H1 (cell line): ENCODE data around the gene RASSF5.

ENCODE experiments used
- BCL11A ChIP-seq, 2 experiments: IDR thresholded peaks; one replicate each; pipeline ENCODE4 v1.6.1; 2011; ENCODE audit warnings: low read depth in 2 of 2, low read length in 2 of 2, mild to moderate bottlenecking in 2 of 2
- BRCA1 ChIP-seq: IDR thresholded peaks from 2 replicates; pipeline ENCODE4 v1.6.1; 2012; ENCODE audit warnings: low read depth, low read length, improper control_type of control experiment
- CHD7 ChIP-seq: fragments of 300-600 bp; sonication (generic); IDR thresholded peaks from 2 replicates; pipeline ENCODE4 v1.7.1; 2012; ENCODE audit warnings: low read length, moderate library complexity, mild to moderate bottlenecking, inconsistent platforms; ENCODE audit not compliant: insufficient replicate concordance
- CTCF ChIP-seq, 3 experiments: IDR thresholded peaks; 1 replicate in 2 of 3; 2 replicates in 1 of 3; pipeline versions ENCODE4 v1.5.1 to v1.6.1; 2011; ENCODE audit warnings: low read length in 3 of 3, mild to moderate bottlenecking in 3 of 3, inconsistent platforms in 2 of 3, low read depth in 1 of 3, moderate library complexity in 1 of 3; ENCODE audit not compliant: insufficient read depth in 1 of 3; ENCODE audit errors: control extremely low read depth in 1 of 3
- EP300 ChIP-seq, 2 experiments: IDR thresholded peaks; 1 replicate in 1 of 2; 2 replicates in 1 of 2; pipeline ENCODE4 v1.6.1; 2011 to 2012; ENCODE audit warnings: low read depth in 2 of 2, low read length in 2 of 2, mild to moderate bottlenecking in 2 of 2, borderline replicate concordance in 1 of 2, inconsistent platforms in 1 of 2, moderate library complexity in 1 of 2
- EZH2 ChIP-seq: fragments of 200-600 bp; sonication (generic); IDR thresholded peaks from 2 replicates; pipeline ENCODE4 v1.7.1; 2012; ENCODE audit warnings: low read depth, mild to moderate bottlenecking, moderate library complexity, low read length, inconsistent platforms; ENCODE audit not compliant: severe bottlenecking
- JUND ChIP-seq: IDR thresholded peaks from 2 replicates; pipeline ENCODE4 v1.6.1; 2011; ENCODE audit warnings: mild to moderate bottlenecking, improper control_type of control experiment, low read length
- MAX ChIP-seq: IDR thresholded peaks from 2 replicates; pipeline ENCODE4 v1.6.1; 2012; ENCODE audit warnings: inconsistent platforms
- PHF8 ChIP-seq: fragments of 200-600 bp; sonication (generic); conservative IDR thresholded peaks from 2 replicates; pipeline ENCODE4 v1.7.1; 2012; ENCODE audit warnings: low read depth, mild to moderate bottlenecking, inconsistent platforms, low read length, moderate library complexity
- TAF1 ChIP-seq: IDR thresholded peaks from 2 replicates; pipeline ENCODE4 v1.6.1; 2011; ENCODE audit warnings: mild to moderate bottlenecking, low read depth, low read length
- TBP ChIP-seq: IDR thresholded peaks from 2 replicates; pipeline ENCODE4 v1.6.1; 2011; ENCODE audit warnings: low read depth, low read length, improper control_type of control experiment

GRCh38 chr1:206469933-206470691, 37.2 kb upstream of the RASSF5 start, which contains the start of gene IKBKE:
- TF ChIP-seq MAX (peak; percentile 20; the same call in 1 of the 2 replicates), TBP (no peak), BRCA1 (no peak), PHF8 (no peak), CTCF (IDR thresholded peaks at IDR 0.05; ENCODE audit: control extremely low read depth in 1 of 3, insufficient read depth in 1 of 3, low read depth in 1 of 3, low read length in 3 of 3) (peak in 1 of 3 experiments; percentile 18; a peak in 1 of 4 replicates), EP300 (IDR thresholded peaks at IDR 0.05; ENCODE audit: borderline replicate concordance in 1 of 2, low read depth in 2 of 2, low read length in 2 of 2) (no peak), CHD7 (no peak), JUND (no peak), TAF1 (no peak), EZH2 (no peak), BCL11A (IDR thresholded peaks at IDR 0.05; ENCODE audit: low read depth in 2 of 2, low read length in 2 of 2) (no peak)
